ENCODE results near the gene INHBC.

Gene INHBC

GRCh38 chr12:57481671-57482070 lies 47.1 kb downstream of the INHBC start:
- TF ChIP-seq, protein P1, sequence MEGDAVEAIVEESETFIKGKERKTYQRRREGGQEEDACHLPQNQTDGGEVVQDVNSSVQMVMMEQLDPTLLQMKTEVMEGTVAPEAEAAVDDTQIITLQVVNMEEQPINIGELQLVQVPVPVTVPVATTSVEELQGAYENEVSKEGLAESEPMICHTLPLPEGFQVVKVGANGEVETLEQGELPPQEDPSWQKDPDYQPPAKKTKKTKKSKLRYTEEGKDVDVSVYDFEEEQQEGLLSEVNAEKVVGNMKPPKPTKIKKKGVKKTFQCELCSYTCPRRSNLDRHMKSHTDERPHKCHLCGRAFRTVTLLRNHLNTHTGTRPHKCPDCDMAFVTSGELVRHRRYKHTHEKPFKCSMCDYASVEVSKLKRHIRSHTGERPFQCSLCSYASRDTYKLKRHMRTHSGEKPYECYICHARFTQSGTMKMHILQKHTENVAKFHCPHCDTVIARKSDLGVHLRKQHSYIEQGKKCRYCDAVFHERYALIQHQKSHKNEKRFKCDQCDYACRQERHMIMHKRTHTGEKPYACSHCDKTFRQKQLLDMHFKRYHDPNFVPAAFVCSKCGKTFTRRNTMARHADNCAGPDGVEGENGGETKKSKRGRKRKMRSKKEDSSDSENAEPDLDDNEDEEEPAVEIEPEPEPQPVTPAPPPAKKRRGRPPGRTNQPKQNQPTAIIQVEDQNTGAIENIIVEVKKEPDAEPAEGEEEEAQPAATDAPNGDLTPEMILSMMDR (IDR thresholded peaks at IDR 0.05; ENCODE audit: control insufficient read depth, insufficient read depth, low read depth, low read length, missing control alignments) = no peak
- no peak for DNase-seq (ENCODE audit: low read depth)
- H3K4me3 ChIP-seq (ENCODE audit: control insufficient read depth, low read depth, low read length) = no peak overlapping the region

DNA sequence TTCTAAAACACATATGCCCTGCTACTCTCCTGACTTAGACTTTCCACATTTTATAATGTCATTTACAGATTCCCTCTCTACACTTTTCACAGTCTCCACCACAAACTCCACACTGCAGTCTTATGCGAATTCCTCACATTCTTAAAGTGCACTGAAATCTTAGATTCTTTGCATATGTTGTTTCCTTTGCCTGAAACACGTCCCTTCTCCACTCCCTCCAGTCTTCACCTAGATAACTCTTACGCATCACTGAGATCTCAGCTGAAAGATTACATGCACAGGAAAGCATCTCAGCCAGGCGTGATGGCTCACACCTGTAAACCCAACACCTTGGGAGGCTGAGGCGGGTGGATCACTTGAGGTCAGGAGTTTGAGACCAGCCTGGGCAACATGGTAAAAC lies 48.9 kb downstream of the INHBC start:
- peak; percentile 20 for DNase-seq (ENCODE audit: low read depth)
- no peak overlapping the region for H3K4me3 ChIP-seq (ENCODE audit: control insufficient read depth, low read depth, low read length)
- TF ChIP-seq, protein P1 (IDR thresholded peaks at IDR 0.05; ENCODE audit: control insufficient read depth, insufficient read depth, low read depth, low read length, missing control alignments) = no peak

DNA sequence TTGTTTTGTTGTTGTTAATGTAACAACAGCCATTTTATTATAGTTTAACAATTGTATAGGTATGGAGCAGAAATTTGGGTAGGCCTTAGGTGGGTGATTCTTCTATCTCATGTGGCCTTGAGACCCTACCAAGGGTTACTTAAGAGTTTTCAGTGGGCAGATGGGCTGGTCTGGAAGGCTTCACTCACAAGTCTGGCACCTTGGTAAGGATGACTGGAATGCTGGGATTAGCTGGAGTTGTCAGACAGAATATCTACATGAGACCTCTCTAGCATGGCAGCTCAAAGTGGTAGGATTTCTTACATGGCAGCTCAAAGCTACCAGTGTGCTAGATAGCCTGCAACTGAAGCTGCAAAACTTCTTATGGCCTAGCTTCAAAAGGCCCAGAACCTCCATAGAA lies 51.1 kb downstream of the INHBC start:
- no peak overlapping the region for H3K4me3 ChIP-seq (ENCODE audit: control insufficient read depth, low read depth, low read length)
- TF ChIP-seq, protein P1 (IDR thresholded peaks at IDR 0.05; ENCODE audit: control insufficient read depth, insufficient read depth, low read depth, low read length, missing control alignments) = no peak

DNA sequence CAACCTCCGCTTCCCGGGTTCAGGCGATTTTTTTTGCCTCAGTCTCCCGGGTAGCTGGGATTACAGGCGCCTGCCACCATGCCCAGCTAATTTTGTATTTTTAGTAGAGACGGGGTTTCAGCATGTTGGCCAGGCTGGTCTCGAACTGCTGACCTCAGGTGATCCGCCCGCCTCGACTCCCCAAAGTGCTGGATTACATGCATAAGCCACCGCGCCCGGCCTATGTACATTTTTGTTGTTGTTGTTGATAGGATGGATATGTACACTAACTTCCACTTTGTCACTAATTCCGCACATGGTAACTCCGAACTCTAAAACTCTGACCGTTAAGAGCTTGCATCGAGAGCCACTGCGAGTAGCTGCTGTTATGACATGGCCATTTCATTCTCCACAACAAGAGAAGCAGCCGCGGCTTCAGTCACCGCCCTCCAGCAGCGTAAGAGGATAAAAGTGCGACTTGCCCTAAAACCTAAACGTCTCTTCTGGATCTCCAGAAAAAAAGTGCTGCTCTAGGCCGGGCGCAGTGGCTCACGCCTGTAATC lies 52.5 kb downstream of the INHBC start:
- TF ChIP-seq, protein P1 (IDR thresholded peaks at IDR 0.05; ENCODE audit: control insufficient read depth, insufficient read depth, low read depth, low read length, missing control alignments) = no peak
- H3K4me3 ChIP-seq (ENCODE audit: control insufficient read depth, low read depth, low read length) = peak overlapping the region; percentile 9; the same call in 1 of the 2 replicates
- DNase-seq (ENCODE audit: low read depth) = no peak

More for the DNA sequence above, 51.1 kb downstream of the INHBC start:
- DNase-seq (ENCODE audit: low read depth) = no peak

- DNase-seq (ENCODE audit: low read depth) = peak; percentile 85
Observed at GRCh38 chr12:57487597-57488401, 53.2 kb downstream of the INHBC start, which contains the start of gene MARS1. TSS of gene MARS1 (plus strand) at chr12:57488068. CDS start at chr12:57488091, 23 bp downstream.

DNA sequence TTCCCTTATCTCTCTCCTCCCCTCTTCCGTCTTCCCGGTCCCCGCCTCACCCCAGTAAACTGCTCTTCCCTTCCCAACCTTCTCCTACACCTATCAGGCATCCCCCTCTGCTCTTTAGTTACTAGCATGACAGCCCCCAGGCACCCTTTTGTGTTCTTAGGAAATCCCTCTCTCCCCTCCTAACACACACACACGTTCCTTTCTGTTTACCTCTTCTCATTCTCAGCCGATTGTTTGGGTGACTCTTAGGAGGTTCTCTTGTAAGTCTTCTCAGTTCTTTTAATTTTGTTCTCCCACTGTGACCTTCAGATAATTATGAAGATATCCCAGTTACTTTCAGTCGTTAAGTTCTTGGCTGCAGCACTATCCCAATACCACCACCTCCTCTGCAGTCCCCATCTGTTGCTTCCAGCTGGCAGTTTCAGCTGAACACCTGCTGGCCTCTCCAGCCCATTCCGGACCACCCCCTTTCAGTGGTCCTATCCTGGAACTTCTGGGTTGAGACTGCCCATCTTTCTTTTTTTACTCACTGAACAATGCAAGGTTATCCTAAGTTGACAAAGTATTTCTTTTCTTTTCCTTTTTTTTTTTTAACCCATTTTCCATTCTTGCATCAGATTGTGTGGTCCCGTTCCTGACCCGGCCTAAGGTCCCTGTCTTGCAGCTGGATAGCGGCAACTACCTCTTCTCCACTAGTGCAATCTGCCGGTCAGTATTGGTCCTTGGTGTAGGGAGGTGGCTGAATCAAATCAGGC lies 54.0 kb downstream of the INHBC start:
- H3K4me3 ChIP-seq (ENCODE audit: control insufficient read depth, low read depth, low read length) = peak overlapping the region; percentile 96
- DNase-seq (ENCODE audit: low read depth) = no peak
- TF ChIP-seq, protein P1 (IDR thresholded peaks at IDR 0.05; ENCODE audit: control insufficient read depth, insufficient read depth, low read depth, low read length, missing control alignments) = no peak

More at GRCh38 chr12:57487597-57488401, 53.2 kb downstream of the INHBC start, which contains the start of gene MARS1:
- TF ChIP-seq, protein P1 (IDR thresholded peaks at IDR 0.05; ENCODE audit: control insufficient read depth, insufficient read depth, low read depth, low read length, missing control alignments) = no peak
- peak within 1 kb of the TSS; percentile 96 for H3K4me3 ChIP-seq (ENCODE audit: control insufficient read depth, low read depth, low read length)

Data from AG09309 (cell line).